A673 (cell line): ENCODE data around the gene TRAF7.
"Not testable (repeated sequence)": the region's sequence is repeated elsewhere in the genome, so short reads cannot be mapped to it uniquely, and the experiment has no call there.

Experiments
- EZH2 ChIP-seq: fragments of 200-600 bp; sonication (generic); IDR thresholded peaks from 2 replicates; pipeline ENCODE4 v1.6.1; 2017; ENCODE audit warnings: borderline replicate concordance, low read depth, mild to moderate bottlenecking, mixed read lengths, antibody characterized with exemption, low read length; ENCODE audit not compliant: poor library complexity, severe bottlenecking
- TF ChIP-seq, protein P1 (sequence below): fragments of 300-800, 200-600 bp; sonication (generic); conservative IDR thresholded peaks from 2 replicates; pipeline ENCODE4 v1.5.1; 2017; ENCODE audit warnings: low read depth, mild to moderate bottlenecking, antibody characterized with exemption, low read length, moderate library complexity, mixed read lengths

DNA sequence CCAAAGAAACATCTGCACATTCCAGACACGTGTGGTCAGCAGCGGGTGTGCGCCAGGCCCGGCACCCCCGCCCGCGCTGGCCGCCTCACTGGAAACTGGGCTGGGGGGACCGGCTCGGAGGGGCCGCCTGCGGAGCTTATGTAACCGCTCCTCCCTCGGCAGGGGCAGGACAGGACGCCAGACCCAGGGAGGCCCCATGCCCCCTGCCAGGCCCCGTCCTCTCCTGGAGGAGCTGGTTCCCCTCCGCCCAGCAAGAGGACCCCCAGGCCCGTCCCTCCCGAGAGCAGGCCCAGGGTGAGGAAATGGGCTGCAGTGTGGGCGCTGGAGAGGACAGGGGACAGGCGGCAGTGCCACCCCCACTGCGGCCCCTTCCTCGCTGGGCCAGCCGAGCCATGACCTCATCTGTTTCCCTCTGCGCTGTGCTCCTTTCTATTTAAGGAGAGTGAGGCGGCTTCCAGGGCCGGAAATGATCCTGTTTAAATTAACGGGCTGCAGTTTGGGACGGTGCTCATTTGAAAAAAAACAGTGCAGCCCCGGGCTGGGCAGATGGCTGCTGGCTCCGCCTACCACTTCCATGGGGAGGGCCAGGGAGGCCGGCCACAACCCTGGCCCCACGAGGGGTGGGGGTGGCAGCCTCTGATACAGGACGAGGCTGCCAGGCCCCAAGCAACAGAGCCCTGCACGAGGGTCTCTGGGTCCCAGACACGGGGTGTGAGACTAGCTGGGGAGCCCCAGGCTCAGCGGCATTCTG, 30.7 kb upstream of the TRAF7 start:
- TF ChIP-seq, protein P1, sequence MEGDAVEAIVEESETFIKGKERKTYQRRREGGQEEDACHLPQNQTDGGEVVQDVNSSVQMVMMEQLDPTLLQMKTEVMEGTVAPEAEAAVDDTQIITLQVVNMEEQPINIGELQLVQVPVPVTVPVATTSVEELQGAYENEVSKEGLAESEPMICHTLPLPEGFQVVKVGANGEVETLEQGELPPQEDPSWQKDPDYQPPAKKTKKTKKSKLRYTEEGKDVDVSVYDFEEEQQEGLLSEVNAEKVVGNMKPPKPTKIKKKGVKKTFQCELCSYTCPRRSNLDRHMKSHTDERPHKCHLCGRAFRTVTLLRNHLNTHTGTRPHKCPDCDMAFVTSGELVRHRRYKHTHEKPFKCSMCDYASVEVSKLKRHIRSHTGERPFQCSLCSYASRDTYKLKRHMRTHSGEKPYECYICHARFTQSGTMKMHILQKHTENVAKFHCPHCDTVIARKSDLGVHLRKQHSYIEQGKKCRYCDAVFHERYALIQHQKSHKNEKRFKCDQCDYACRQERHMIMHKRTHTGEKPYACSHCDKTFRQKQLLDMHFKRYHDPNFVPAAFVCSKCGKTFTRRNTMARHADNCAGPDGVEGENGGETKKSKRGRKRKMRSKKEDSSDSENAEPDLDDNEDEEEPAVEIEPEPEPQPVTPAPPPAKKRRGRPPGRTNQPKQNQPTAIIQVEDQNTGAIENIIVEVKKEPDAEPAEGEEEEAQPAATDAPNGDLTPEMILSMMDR, result not testable (repeated sequence)
- TF ChIP-seq EZH2, result not testable (repeated sequence)
